Stimulated activated CD8-positive, alpha-beta memory T cell treated with anti-CD3 and anti-CD28 coated beads, Interleukin-15, amount 100 ng/mL, for 4 hours (primary cell): ENCODE results near the gene MAPK8IP1.
"Not testable (repeated sequence)": the region's sequence is repeated elsewhere in the genome, so short reads cannot be mapped to it uniquely, and the experiment has no call there.

Experiments
- DNase-seq, 2 donors: peaks; one replicate each; pipeline ENCODE4 v3.0.0-alpha.2; 2020; ENCODE audit warnings: low read depth in 2 of 2

MAPK8IP1 gene

GRCh38 chr11:45885274-45885920 is at the start of gene MAPK8IP1:
MAPK8IP1 (plus strand) TSS chr11:45885651; CDS start chr11:45885821, 170 bp downstream.
- peak in 1 of 2 donors; percentile 24 for DNase-seq

- no peak for DNase-seq
Measured at GRCh38 chr11:45839204-45839603, 46.2 kb upstream of the MAPK8IP1 start.

GRCh38 chr11:45840251-45840650 is 45.2 kb upstream of the MAPK8IP1 start:
- DNase-seq: not testable (repeated sequence)

GRCh38 chr11:45843158-45843924 is 42.1 kb upstream of the MAPK8IP1 start:
- DNase-seq: peak; percentile 61 to 73

- DNase-seq: no peak
Measured at GRCh38 chr11:45844822-45845578, 40.5 kb upstream of the MAPK8IP1 start.

- DNase-seq: no peak
Measured at GRCh38 chr11:45846174-45846675, 39.2 kb upstream of the MAPK8IP1 start.

GRCh38 chr11:45846974-45847910 is 38.2 kb upstream of the MAPK8IP1 start, which contains the start of gene CRY2:
CRY2 (plus strand) TSS chr11:45847475; CDS start chr11:45847491, 16 bp downstream.
- peak; percentile 97 to 98 for DNase-seq

- no peak for DNase-seq
Measured at GRCh38 chr11:45847911-45848316, 37.5 kb upstream of the MAPK8IP1 start.

GRCh38 chr11:45848654-45849081 is 36.8 kb upstream of the MAPK8IP1 start:
- DNase-seq: no peak

GRCh38 chr11:45850446-45850845 is 35.0 kb upstream of the MAPK8IP1 start:
- DNase-seq: no peak

GRCh38 chr11:45851228-45851627 is 34.2 kb upstream of the MAPK8IP1 start:
- no peak for DNase-seq

GRCh38 chr11:45852018-45852711 is 33.3 kb upstream of the MAPK8IP1 start:
- no peak for DNase-seq

GRCh38 chr11:45852712-45853101 is 32.7 kb upstream of the MAPK8IP1 start:
- DNase-seq: no peak

GRCh38 chr11:45853332-45854219 is 31.9 kb upstream of the MAPK8IP1 start:
- DNase-seq: no peak

- DNase-seq: no peak
Measured at GRCh38 chr11:45855308-45855707, 30.1 kb upstream of the MAPK8IP1 start.

GRCh38 chr11:45856044-45856468 is 29.4 kb upstream of the MAPK8IP1 start:
- no peak for DNase-seq

GRCh38 chr11:45857961-45858474 is 27.4 kb upstream of the MAPK8IP1 start:
- DNase-seq: no peak

- DNase-seq: no peak
Measured at GRCh38 chr11:45858751-45859398, 26.6 kb upstream of the MAPK8IP1 start.
